Activated T-cell treated with anti-CD3 and anti-CD28 coated beads for 48 hours (primary cell): ENCODE results near the gene RELT.

Experiments
- DNase-seq: peaks from one replicate; pipeline ENCODE4 v3.0.0-alpha.2; 2020; ENCODE audit warnings: low read depth

The RELT gene

GRCh38 chr11:73376160-73376802 lies at the start of gene RELT:
Gene RELT (plus strand): TSS chr11:73376399. CDS start chr11:73389137, 12,738 bp downstream.
- DNase-seq: peak; percentile 97

DNA sequence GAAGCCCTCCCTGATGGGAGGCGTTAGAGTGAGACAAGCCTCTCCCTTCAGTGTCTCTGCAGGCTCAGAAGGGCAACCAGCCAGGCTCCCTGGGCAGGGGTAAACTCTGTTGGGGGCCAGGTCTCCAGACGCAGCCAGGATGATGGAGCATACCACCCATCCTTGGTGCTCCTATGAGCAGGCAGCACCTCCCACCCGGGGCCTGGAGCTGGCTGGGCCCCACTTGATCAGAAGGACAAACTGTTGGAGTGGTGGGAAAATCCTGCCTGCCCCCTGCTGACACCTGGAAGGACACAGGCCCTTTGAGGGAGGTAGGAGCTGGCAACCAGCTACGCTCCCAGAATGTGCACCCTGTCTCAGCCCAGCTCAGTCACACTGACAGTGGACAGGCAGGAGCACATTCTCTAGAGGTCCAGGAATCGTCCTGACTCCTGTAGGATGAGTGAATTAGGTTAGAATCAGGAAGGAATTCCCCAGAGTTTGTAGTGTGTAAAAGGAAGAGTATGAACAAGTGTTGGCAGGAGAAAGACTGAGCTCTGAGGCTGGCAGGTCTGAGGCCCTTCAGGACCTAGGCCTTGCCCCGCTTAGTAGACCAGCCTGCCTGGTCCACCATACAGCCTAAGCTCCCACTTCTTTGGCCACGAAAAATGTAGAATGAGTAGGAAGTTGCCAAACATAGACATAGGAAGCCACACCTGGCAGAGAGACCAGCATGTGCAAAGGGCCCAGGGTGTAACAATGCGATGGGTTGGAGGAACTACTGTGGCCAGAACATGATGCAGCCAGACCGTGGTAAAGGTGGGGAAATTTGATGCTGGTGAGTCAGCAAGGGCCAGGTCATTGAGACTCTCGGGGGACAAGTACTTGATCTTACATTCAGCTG lies 49.0 kb upstream of the RELT start:
- DNase-seq: no peak

DNA sequence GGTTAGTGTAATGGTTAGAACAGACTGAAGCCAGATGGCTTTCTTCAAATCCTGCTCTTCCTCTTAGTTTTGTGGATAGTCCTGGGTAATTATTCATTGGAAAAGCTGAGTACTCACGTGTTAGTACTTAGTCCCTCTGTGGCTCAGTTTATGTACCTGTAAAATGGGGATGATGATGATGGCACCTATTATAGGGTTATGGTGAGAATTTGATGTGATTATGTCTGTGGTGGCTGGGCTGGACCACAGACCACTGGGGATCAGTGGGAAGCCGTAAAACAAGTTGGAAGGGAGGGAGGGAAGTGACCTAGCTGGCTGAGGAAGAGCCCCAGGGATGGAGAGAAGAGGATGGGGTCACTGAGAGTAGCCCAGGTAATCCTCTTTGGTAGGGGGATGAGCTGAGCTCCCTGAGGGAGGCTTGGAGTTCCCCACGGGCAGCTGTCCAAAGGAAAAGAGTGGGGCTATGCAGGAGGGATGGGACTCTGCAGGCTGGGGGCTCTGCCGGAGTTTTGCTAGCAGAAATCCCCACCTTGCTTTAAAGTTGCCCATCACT lies 48.3 kb upstream of the RELT start:
- no peak for DNase-seq

DNA sequence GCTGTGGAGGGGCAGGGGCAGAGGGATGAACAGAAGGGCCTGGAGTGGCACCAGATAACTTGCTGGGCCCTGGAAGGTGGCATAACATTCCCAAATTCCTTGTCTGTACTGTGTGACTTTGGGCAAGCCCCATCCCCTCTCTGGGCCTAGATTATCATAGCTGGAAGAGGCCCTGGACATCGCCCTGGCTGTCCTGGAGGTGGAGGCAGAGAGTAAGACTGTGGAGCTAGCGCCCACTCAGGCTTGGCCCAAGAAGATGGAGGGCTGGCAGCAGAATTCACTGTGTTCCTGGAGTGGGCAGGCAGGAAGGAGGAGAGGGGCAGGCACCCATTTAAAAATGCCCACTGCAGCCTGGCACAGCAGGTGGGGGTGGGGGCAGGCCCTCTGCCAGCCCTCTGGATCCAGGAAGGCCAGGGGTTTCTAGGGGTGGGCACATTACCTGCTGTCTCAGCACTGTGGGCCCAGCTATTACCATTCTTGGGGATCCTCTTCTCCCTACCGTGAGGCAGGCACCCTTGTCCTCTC lies 45.6 kb upstream of the RELT start:
- no peak for DNase-seq

GRCh38 chr11:73331138-73331916 lies 44.9 kb upstream of the RELT start:
- DNase-seq: no peak

DNA sequence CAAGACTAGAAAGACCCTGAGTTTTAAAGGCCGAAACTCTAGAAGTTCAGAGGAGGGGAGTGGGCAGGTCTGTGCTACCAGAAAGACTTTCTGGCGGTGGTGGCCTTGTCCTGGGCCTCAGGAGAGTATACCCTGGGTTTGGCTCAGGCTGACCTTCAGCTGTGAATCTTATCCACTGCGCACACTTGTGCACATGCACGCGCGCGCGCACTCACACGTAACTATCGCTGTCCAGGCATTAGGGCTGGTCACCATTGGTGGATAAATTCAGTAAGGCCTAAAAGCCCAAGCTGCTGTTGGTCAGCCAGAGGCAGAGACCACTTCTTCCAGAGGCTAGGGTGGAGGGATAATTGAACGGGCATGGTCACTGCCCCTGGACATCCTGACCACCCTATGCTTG lies 43.0 kb upstream of the RELT start:
- DNase-seq: no peak

DNA sequence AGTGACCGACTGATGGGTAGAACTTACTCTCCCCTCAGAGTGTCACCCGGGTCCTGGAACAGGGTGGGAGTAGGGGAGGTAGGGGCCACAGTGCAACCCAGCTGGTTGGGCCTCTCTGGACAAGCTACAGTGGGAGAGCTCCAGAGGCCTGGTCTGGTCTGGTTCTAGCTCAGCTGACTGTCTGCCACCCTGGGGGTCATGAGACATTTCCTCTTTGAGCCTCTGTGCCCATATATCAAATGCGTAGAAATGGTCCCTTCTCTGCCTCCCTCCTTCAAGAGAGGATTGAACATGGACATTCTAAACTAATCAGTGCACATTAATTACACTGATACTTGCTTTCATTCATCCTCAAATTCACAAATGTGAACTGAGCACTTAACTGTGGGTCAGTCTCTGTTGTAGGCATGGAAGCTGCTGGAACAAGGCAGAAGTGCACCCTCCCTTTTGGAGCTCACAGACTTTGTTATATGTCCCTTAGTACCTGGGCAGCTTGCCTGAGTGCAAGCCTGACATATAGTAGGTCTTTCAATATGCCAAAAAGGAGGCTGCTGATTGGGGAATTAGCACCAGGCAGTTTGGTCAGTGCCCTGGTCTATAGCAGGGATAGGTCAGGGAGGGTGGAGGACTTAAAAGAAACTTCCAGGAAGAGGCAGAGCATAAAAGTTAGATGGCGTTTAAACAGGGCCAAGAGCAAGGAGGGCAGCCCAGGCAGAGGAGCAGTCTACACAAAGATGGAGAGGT lies 42.4 kb upstream of the RELT start:
- no peak for DNase-seq

- DNase-seq: no peak
Measured at GRCh38 chr11:73334384-73335203, 41.6 kb upstream of the RELT start.

GRCh38 chr11:73335204-73335923 lies 40.8 kb upstream of the RELT start:
- DNase-seq: peak; percentile 71

GRCh38 chr11:73337846-73338245 lies 38.4 kb upstream of the RELT start:
- no peak for DNase-seq

- no peak for DNase-seq
Measured at GRCh38 chr11:73338279-73338678, 37.9 kb upstream of the RELT start.

- no peak for DNase-seq
Measured at GRCh38 chr11:73340164-73340563, 36.0 kb upstream of the RELT start.

GRCh38 chr11:73342633-73343032 lies 33.6 kb upstream of the RELT start:
- DNase-seq: no peak

- no peak for DNase-seq
Measured at GRCh38 chr11:73343076-73343873, 32.9 kb upstream of the RELT start.

- DNase-seq: no peak
Measured at GRCh38 chr11:73344191-73344607, 32.0 kb upstream of the RELT start.

- DNase-seq: no peak
Measured at GRCh38 chr11:73345481-73346160, 30.6 kb upstream of the RELT start.

- DNase-seq: no peak
Measured at GRCh38 chr11:73346186-73346935, 29.8 kb upstream of the RELT start.

- no peak for DNase-seq
Measured at GRCh38 chr11:73347067-73347466, 29.1 kb upstream of the RELT start.
